Panc1 (cell line): ENCODE measurements around the gene RAI1. TPM values are rescaled to one million over a fixed set of nuclear protein-coding genes. Genes with fewer than 3 reads are reported as not detected.

Experiments used
- ATAC-seq: fragments of 200-7000 bp; cut with Tn5 transposase; 2 replicates; pipeline ENCODE4 v1.9.1; 2020; ENCODE audit warnings: mild to moderate bottlenecking, moderate library complexity
- BruUV-seq: library from RNA; stranded (reverse); fragments of 400-500 nt; replicated peaks from 2 replicates; lab custom pipeline; 2021; lab: Mats Ljungman, UMichigan
- CTCF ChIA-PET: fragments of 300-600 bp; sonication (Branson Sonifier 250); formaldehyde crosslinking; loops from one replicate; lab custom pipeline; 2022; ENCODE audit warnings: antibody characterized with exemption; lab: Charles Lee
- POLR2A ChIA-PET: fragments of 300-600 bp; sonication (Branson Sonifier 250); formaldehyde crosslinking; loops from one replicate; lab custom pipeline; 2022; ENCODE audit warnings: antibody characterized with exemption; lab: Charles Lee
- DNase-seq: peaks from one replicate; pipeline ENCODE4 v3.0.0-alpha.2; 2010; ENCODE audit warnings: low read depth, low spot score
- H3K27ac ChIP-seq: 2 replicates; pipeline ENCODE4 v1.5.1; 2011; ENCODE audit warnings: mild to moderate bottlenecking, low read length, inconsistent platforms
- H3K27me3 ChIP-seq: fragments of 200-500 bp; sonication (Bioruptor generic); 2 replicates; pipeline ENCODE4 v1.6.0; 2014; ENCODE audit warnings: low read length, inconsistent platforms; ENCODE audit not compliant: control insufficient read depth, insufficient read depth
- H3K36me3 ChIP-seq: fragments of 200-500 bp; sonication (Bioruptor generic); 2 replicates; pipeline ENCODE4 v1.5.1; 2014; ENCODE audit warnings: inconsistent platforms, mild to moderate bottlenecking, low read length, moderate library complexity; ENCODE audit not compliant: control insufficient read depth, insufficient read depth
- H3K4me1 ChIP-seq: 2 replicates; pipeline ENCODE4 v1.5.1; 2011; ENCODE audit warnings: inconsistent platforms, mild to moderate bottlenecking, low read length, moderate library complexity; ENCODE audit not compliant: control insufficient read depth, insufficient read depth
- H3K4me3 ChIP-seq, 2 experiments: 2 replicates each; pipeline ENCODE4 v1.5.1; 2011 to 2012; ENCODE audit warnings: low read depth in 2 of 2, low read length in 2 of 2, mild to moderate bottlenecking in 2 of 2, inconsistent platforms in 1 of 2, moderate library complexity in 1 of 2
- H3K9me3 ChIP-seq: fragments of 200-500 bp; sonication (Bioruptor generic); 2 replicates; pipeline ENCODE4 v1.5.1; 2014; ENCODE audit warnings: low read depth, mild to moderate bottlenecking, inconsistent platforms, low read length, moderate library complexity; ENCODE audit not compliant: control insufficient read depth, insufficient read depth
- POLR2AphosphoS5 ChIP-seq: IDR thresholded peaks from 2 replicates; pipeline ENCODE4 v1.6.1; 2012; ENCODE audit warnings: mild to moderate bottlenecking, low read depth, low read length, moderate library complexity
- SIN3A ChIP-seq: IDR thresholded peaks from 2 replicates; pipeline ENCODE4 v1.6.1; 2012; ENCODE audit warnings: low read depth, mild to moderate bottlenecking, low read length, moderate library complexity, borderline replicate concordance; ENCODE audit not compliant: insufficient read depth
- TCF7L2 ChIP-seq: IDR thresholded peaks from 2 replicates; pipeline ENCODE4 v1.6.1; 2011; ENCODE audit warnings: mild to moderate bottlenecking, low read depth, low read length, inconsistent platforms
- in situ Hi-C: cut with HindIII; loops from 2 replicates; pipeline ENCODE4 v1.10.0; 2016; ENCODE audit warnings: low sequenced_read_pairs, low pct_unique_long_range_greater_than_20kb
- intact Hi-C: fragments of 100-400 bp; cut with micrococcal nuclease; formaldehyde crosslinking; loops from one replicate; pipeline ENCODE4 v1.10.0; 2022; ENCODE audit not compliant: unreplicated experiment
- total RNA-seq: library from RNA; stranded (reverse); gene quantifications from one replicate; pipeline ENCODE4 v1.2.1, GENCODE V29; 2021; ENCODE audit not compliant: unreplicated experiment
- TF ChIP-seq, protein P1 (sequence below): fragments of 450-650 bp; IDR thresholded peaks from 2 replicates; pipeline ENCODE4 v1.5.1; 2017; ENCODE audit warnings: mild to moderate bottlenecking
- TF ChIP-seq, protein P2 (sequence below), 2 experiments: IDR thresholded peaks; 2 replicates each; pipeline ENCODE4 v1.6.1; 2011 to 2012; ENCODE audit warnings: low read depth in 2 of 2, control low read depth in 1 of 2, low read length in 1 of 2, mild to moderate bottlenecking in 1 of 2, moderate library complexity in 1 of 2; ENCODE audit not compliant: insufficient read depth in 1 of 2

Gene RAI1
- total RNA-seq, 1 experiment from 2014 or later: 51.0 TPM

DNA sequence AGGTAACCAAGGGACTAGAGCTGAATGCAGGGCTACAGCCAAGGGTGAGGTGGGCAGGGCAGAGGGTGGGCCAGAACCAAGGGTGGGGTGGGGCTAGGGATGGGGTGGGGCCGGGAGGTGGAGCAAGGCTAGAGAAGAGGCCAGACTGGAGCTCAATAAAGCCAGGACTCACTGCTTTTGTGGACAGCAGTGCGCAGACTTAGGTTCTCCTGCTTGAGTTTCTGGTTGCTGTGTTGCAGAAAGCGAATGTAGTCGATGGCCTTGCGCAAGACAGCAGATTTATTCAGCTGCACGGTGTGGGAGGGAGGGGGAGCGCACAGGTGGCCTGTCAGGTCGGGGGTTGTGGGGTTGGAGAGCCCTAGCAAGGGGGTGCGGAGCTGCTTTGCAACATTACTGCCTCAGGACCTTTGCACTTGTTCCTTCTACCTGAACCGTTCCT, 136.8 kb downstream of the RAI1 start:
- H3K27me3 ChIP-seq: no peaks in the 10 kb centered on the region
- DNase-seq (no peak), ATAC-seq (peak; percentile 57)
- H3K9me3 ChIP-seq: no peaks in the 10 kb centered on the region
- intact Hi-C loops (no loop called here), in situ Hi-C loops (no loop called here)
- no peaks in the 10 kb centered on the region; the same call in none of the 2 replicates for H3K36me3 ChIP-seq
- H3K4me1 ChIP-seq: peaks cover 68% of the 10 kb centered on the region
- no TSS peak for BruUV-seq
- ChIA-PET CTCF (interaction anchor here (0.5 kb wide), 1 partner anchor 31 kb away, joined by 3 read pairs; no protein-coding TSS in a partner anchor), POLR2A (interaction anchor here (0.5 to 0.6 kb wide), 3 partner anchors 17 to 1849 kb away, joined by 3 to 5 read pairs (median 4); partner anchors contain the start of gene DRC3)
- TF ChIP-seq, protein P1, sequence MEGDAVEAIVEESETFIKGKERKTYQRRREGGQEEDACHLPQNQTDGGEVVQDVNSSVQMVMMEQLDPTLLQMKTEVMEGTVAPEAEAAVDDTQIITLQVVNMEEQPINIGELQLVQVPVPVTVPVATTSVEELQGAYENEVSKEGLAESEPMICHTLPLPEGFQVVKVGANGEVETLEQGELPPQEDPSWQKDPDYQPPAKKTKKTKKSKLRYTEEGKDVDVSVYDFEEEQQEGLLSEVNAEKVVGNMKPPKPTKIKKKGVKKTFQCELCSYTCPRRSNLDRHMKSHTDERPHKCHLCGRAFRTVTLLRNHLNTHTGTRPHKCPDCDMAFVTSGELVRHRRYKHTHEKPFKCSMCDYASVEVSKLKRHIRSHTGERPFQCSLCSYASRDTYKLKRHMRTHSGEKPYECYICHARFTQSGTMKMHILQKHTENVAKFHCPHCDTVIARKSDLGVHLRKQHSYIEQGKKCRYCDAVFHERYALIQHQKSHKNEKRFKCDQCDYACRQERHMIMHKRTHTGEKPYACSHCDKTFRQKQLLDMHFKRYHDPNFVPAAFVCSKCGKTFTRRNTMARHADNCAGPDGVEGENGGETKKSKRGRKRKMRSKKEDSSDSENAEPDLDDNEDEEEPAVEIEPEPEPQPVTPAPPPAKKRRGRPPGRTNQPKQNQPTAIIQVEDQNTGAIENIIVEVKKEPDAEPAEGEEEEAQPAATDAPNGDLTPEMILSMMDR: no peak
- TF ChIP-seq POLR2AphosphoS5: no peak
- TF ChIP-seq SIN3A: no peak
- TF ChIP-seq, protein P2, sequence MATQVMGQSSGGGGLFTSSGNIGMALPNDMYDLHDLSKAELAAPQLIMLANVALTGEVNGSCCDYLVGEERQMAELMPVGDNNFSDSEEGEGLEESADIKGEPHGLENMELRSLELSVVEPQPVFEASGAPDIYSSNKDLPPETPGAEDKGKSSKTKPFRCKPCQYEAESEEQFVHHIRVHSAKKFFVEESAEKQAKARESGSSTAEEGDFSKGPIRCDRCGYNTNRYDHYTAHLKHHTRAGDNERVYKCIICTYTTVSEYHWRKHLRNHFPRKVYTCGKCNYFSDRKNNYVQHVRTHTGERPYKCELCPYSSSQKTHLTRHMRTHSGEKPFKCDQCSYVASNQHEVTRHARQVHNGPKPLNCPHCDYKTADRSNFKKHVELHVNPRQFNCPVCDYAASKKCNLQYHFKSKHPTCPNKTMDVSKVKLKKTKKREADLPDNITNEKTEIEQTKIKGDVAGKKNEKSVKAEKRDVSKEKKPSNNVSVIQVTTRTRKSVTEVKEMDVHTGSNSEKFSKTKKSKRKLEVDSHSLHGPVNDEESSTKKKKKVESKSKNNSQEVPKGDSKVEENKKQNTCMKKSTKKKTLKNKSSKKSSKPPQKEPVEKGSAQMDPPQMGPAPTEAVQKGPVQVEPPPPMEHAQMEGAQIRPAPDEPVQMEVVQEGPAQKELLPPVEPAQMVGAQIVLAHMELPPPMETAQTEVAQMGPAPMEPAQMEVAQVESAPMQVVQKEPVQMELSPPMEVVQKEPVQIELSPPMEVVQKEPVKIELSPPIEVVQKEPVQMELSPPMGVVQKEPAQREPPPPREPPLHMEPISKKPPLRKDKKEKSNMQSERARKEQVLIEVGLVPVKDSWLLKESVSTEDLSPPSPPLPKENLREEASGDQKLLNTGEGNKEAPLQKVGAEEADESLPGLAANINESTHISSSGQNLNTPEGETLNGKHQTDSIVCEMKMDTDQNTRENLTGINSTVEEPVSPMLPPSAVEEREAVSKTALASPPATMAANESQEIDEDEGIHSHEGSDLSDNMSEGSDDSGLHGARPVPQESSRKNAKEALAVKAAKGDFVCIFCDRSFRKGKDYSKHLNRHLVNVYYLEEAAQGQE (IDR thresholded peaks at IDR 0.05; ENCODE audit: insufficient read depth in 1 of 2, low read depth in 2 of 2, low read length in 1 of 2): no peak
- TF ChIP-seq TCF7L2: no peak
- H3K4me3 ChIP-seq: no peak overlapping the region
- H3K27ac ChIP-seq: peak overlapping the region; percentile 59

GRCh38 chr17:17819111-17819510, 137.9 kb downstream of the RAI1 start:
- POLR2A ChIA-PET: interaction anchor here (0.6 kb wide), 1 partner anchor 29 kb away, joined by 3 read pairs; no protein-coding TSS in a partner anchor
- H3K27ac ChIP-seq: peak overlapping the region; percentile 21
- intact Hi-C loops: no loop called here
- in situ Hi-C loops: no loop called here
- no peaks in the 10 kb centered on the region for H3K27me3 ChIP-seq
- no peaks in the 10 kb centered on the region; the same call in none of the 2 replicates for H3K36me3 ChIP-seq
- ATAC-seq: no peak
- BruUV-seq: no TSS peak
- no peak overlapping the region for H3K4me3 ChIP-seq
- H3K9me3 ChIP-seq: no peaks in the 10 kb centered on the region
- CTCF ChIA-PET: no interaction called here
- H3K4me1 ChIP-seq: peaks cover 66% of the 10 kb centered on the region
- no peak for DNase-seq
- no peak for TF ChIP-seq TCF7L2
- TF ChIP-seq SIN3A: no peak
- no peak for TF ChIP-seq POLR2AphosphoS5
- TF ChIP-seq, protein P2 (IDR thresholded peaks at IDR 0.05; ENCODE audit: insufficient read depth in 1 of 2, low read depth in 2 of 2, low read length in 1 of 2): no peak
- TF ChIP-seq, protein P1: no peak
